GM19099 (cell line): Measurements from ENCODE around the gene BTBD7.

Source experiments
- POLR2A ChIP-seq: IDR thresholded peaks from 3 replicates; pipeline ENCODE4 v1.6.1; 2011; ENCODE audit warnings: low read depth; ENCODE audit not compliant: insufficient read length; ENCODE audit errors: extremely low read depth

Gene BTBD7

DNA sequence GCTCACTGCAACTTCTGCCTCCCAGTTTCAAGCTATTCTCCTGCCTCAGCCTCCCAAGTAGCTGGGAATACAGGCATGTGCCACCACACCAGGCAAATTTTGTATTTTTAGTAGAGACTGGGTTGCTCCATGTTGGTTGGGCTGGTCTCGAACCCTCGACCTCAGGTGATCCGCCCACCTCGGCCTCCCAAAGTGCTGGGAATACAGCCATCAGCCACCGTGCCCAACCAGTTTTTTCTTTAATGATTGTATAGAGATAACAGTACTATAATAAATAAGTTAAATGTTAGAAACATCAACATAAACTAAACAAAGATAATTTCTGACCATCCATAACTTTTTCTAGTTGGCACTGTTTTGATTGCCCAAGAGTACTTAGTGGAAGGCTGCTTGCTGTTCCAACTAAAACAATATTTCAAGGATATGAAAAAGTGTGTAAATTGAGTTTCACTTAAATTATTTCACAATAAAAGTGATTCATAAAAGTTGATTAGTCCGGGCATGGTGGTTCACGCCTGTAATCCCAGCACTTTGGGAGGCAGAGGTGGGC is 131.6 kb downstream of the BTBD7 start:
- TF ChIP-seq POLR2A = no peak

DNA sequence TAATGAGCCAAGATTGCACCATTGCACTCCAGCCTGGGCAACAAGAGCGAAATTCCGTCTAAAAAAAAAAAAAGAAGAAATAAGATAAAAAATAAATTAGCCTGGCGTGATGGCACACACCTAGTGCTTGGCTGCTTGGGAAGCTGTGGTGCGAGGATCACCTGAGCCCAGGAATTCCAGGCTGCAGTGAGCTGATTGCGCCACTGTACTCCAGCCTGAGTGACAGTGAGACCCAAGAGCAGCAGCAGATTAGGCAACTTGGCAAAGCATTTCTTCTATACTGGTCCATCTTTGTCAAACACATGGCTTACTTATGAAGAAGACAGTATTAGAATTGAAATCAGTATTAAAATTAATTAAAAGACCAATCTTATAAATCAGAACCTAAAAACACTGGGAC is 132.3 kb downstream of the BTBD7 start:
- TF ChIP-seq POLR2A = no peak

DNA sequence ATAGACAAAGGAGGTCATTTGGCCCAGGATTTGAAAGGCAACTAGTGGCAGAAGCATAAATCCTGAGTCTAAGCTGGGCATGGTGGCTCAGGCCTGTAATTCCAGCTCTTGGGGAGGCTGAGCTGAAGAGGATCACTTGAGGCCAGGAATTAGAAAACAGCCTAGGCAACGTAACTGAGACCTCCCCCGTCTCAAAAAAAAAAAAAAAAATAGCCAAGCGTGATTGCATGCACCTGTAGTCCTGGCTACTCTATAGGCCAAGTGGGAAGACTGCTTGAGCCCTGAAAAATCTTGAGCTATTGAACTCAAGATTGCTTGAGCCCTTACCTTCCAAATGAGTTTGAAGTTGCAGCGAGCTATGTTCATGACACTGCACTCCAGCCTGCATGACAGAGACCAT is 133.8 kb downstream of the BTBD7 start:
- no peak for TF ChIP-seq POLR2A

DNA sequence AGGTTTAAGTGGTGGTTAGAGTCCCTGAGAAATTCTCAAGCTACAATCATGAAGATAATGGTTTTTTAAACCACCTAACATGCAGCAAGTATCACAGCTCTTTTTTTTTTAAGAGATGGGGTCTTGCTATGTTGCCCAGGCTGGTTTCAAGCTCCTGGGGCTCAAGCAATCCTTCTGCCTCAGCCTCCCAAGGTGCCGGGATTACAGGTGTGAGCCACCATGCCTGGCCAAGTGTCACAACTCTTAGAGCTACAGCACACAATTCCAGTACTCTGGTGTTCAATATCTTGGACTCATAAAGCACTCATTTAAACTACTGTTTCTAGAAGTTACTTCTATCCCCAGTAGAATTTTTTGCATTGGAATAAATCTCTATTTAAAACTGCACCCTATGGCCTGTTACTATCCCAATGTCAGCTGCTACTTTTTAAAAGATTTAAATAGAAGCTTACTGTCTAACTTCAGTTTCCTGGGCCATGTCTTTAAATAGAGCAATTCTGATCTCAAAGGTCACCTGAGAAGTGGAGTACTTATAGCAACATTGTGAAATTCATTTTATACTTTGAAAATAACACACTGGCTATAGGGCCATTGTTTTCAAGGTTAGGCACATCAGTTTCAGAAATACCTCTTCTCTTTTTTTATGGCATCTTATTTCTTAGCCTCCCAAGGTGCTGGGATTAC is 137.4 kb downstream of the BTBD7 start:
- no peak for TF ChIP-seq POLR2A
